ENCODE results near the gene LTB4R.

DNA sequence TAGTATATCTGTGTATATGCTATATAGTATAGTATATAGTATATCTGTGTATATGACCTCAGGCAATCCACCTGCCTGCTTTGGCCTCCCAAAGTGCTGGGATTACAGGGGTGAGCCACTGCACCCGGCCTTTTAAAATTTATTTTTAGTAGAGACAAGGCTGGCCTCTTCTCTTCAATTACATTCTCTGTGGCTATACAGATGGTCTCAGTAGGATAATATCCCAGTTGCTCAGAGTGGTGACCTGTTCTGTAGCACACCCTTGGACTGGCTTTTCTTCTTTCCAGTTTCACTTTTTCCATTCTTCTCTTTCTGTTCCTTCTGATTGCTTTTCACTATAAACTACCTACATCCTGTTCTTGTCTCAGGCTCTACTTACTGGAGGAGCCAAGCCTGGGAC, 53.5 kb downstream of the LTB4R start:
- TF ChIP-seq, protein P1, sequence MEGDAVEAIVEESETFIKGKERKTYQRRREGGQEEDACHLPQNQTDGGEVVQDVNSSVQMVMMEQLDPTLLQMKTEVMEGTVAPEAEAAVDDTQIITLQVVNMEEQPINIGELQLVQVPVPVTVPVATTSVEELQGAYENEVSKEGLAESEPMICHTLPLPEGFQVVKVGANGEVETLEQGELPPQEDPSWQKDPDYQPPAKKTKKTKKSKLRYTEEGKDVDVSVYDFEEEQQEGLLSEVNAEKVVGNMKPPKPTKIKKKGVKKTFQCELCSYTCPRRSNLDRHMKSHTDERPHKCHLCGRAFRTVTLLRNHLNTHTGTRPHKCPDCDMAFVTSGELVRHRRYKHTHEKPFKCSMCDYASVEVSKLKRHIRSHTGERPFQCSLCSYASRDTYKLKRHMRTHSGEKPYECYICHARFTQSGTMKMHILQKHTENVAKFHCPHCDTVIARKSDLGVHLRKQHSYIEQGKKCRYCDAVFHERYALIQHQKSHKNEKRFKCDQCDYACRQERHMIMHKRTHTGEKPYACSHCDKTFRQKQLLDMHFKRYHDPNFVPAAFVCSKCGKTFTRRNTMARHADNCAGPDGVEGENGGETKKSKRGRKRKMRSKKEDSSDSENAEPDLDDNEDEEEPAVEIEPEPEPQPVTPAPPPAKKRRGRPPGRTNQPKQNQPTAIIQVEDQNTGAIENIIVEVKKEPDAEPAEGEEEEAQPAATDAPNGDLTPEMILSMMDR (IDR thresholded peaks at IDR 0.05): no peak
- TF ChIP-seq POLR2A (IDR thresholded peaks at IDR 0.05): no peak
